SK-N-MC (cell line): ENCODE data around the gene ANKDD1B.

ENCODE experiments used
- EZH2 ChIP-seq: fragments of 200-600 bp; sonication (generic); IDR thresholded peaks from one replicate; pipeline ENCODE4 v1.6.1; 2017; ENCODE audit warnings: antibody characterized with exemption
- POLR2AphosphoS5 ChIP-seq: IDR thresholded peaks from 2 replicates; pipeline ENCODE4 v1.6.1; 2012; ENCODE audit warnings: mild to moderate bottlenecking, low read depth, low read length, borderline replicate concordance

DNA sequence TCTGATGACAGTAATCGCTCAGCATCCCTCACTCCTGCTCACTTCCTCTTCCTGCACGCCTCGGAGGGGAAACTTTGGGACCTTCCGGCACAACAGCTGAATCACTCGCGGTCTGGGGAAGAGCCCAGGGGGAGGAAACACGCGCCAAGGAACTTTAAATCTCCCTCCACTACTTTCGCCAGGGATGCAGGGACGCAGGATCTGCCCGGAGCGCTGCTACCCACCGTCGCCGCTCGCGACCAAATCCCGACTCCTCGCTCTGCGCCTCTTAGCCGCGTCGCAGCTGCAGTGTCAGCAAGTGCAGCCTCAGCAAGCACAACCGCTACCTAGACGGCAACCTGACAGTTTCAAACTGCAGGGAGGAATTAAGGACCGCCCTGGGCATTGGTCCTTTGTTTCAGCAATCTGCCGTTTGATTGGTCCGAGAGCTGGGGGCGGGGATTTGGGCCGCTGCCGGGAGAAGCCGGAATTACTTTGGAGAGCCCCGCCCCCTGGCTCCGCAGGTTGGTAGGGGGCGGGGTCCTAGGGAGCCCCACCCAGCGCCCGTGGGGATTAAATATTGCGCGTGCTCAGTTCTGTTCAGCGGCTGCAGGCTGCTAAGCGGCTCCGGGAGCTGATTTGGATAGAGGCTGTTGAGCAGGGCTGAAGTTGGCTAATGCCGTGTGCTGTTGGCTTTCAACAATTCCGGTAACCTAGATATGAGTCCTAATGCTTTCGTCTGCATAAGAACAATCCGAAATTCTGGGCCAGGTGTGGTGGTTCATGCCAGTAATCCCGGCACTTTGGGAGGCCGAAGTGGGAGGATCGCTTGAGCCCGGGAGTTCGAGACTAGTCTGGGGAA is 106.0 kb downstream of the ANKDD1B start, which contains the start of gene POC5:
- no peak for TF ChIP-seq EZH2
- peak; percentile 96 for TF ChIP-seq POLR2AphosphoS5
